Measurements from ENCODE around the gene NAV2.

DNA sequence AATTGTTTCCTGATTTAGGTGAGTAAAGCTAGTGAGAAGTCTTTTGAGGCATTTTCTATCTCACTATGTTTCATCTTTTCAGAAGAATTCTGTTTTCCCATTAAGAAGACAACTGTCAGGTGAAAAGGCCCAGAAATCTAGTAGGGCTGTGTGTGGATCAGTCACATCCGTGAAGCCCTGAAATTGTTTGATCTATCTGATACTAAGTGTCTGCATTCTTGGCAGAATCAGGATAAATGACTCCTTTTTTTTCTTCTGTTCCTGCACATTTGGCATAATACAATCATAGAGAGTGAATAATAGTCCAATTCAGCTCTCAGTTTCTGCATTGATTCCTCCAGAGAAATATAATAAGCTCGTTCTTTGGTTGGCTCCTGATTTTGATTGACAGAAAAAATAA lies 208.3 kb downstream of the NAV2 start:
- TF ChIP-seq EZH2 (IDR thresholded peaks at IDR 0.05; ENCODE audit: low read depth, unreplicated experiment) (no peak), POLR2AphosphoS5 (IDR thresholded peaks at IDR 0.05; ENCODE audit: low read depth) (no peak), EZH2phosphoT487 (IDR thresholded peaks at IDR 0.05; ENCODE audit: unreplicated experiment) (no peak), NANOG (IDR thresholded peaks at IDR 0.05; ENCODE audit: borderline replicate concordance) (no peak), CREB1 (CRISPR knock-in tag; IDR thresholded peaks at IDR 0.05; ENCODE audit: low read depth) (no peak), STAT1 (IDR thresholded peaks at IDR 0.05; ENCODE audit: unreplicated experiment) (no peak), JUNB (IDR thresholded peaks at IDR 0.05; ENCODE audit: unreplicated experiment) (no peak)
- TF ChIP-seq, protein P1, sequence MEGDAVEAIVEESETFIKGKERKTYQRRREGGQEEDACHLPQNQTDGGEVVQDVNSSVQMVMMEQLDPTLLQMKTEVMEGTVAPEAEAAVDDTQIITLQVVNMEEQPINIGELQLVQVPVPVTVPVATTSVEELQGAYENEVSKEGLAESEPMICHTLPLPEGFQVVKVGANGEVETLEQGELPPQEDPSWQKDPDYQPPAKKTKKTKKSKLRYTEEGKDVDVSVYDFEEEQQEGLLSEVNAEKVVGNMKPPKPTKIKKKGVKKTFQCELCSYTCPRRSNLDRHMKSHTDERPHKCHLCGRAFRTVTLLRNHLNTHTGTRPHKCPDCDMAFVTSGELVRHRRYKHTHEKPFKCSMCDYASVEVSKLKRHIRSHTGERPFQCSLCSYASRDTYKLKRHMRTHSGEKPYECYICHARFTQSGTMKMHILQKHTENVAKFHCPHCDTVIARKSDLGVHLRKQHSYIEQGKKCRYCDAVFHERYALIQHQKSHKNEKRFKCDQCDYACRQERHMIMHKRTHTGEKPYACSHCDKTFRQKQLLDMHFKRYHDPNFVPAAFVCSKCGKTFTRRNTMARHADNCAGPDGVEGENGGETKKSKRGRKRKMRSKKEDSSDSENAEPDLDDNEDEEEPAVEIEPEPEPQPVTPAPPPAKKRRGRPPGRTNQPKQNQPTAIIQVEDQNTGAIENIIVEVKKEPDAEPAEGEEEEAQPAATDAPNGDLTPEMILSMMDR (conservative IDR thresholded peaks at IDR 0.05; ENCODE audit: low read depth in 2 of 2), result no peak
- TF ChIP-seq, protein P2, sequence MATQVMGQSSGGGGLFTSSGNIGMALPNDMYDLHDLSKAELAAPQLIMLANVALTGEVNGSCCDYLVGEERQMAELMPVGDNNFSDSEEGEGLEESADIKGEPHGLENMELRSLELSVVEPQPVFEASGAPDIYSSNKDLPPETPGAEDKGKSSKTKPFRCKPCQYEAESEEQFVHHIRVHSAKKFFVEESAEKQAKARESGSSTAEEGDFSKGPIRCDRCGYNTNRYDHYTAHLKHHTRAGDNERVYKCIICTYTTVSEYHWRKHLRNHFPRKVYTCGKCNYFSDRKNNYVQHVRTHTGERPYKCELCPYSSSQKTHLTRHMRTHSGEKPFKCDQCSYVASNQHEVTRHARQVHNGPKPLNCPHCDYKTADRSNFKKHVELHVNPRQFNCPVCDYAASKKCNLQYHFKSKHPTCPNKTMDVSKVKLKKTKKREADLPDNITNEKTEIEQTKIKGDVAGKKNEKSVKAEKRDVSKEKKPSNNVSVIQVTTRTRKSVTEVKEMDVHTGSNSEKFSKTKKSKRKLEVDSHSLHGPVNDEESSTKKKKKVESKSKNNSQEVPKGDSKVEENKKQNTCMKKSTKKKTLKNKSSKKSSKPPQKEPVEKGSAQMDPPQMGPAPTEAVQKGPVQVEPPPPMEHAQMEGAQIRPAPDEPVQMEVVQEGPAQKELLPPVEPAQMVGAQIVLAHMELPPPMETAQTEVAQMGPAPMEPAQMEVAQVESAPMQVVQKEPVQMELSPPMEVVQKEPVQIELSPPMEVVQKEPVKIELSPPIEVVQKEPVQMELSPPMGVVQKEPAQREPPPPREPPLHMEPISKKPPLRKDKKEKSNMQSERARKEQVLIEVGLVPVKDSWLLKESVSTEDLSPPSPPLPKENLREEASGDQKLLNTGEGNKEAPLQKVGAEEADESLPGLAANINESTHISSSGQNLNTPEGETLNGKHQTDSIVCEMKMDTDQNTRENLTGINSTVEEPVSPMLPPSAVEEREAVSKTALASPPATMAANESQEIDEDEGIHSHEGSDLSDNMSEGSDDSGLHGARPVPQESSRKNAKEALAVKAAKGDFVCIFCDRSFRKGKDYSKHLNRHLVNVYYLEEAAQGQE (IDR thresholded peaks at IDR 0.05; ENCODE audit: unreplicated experiment), result no peak

All from GM23338 (cell line).